NCI-H2029 treated with DMSO at 0.1 percent for 48 hours (cell line): ENCODE data around the gene N4BP3.

ENCODE experiments used
- DNase-seq: peaks from one replicate; lab custom pipeline; 2025; lab: John Stamatoyannopoulos, UW

Gene N4BP3

GRCh38 chr5:178150977-178151734, 37.8 kb downstream of the N4BP3 start:
- DNase-seq = no peak

- DNase-seq = no peak
Measured at GRCh38 chr5:178152491-178153444, 39.4 kb downstream of the N4BP3 start.

- DNase-seq = peak; percentile 94
Measured at GRCh38 chr5:178153530-178154340, 40.4 kb downstream of the N4BP3 start, which contains the start of gene NHP2. Gene NHP2, minus strand, starts transcription at chr5:178153885. Its CDS starts 68 bp downstream, at chr5:178153817.

GRCh38 chr5:178155065-178155464, 41.7 kb downstream of the N4BP3 start:
- no peak for DNase-seq

GRCh38 chr5:178160176-178160575, 46.8 kb downstream of the N4BP3 start:
- no peak for DNase-seq

- DNase-seq = no peak
Measured at GRCh38 chr5:178162481-178162880, 49.1 kb downstream of the N4BP3 start.

GRCh38 chr5:178163772-178164735, 50.7 kb downstream of the N4BP3 start:
- DNase-seq = peak; percentile 90

GRCh38 chr5:178165581-178165980, 52.2 kb downstream of the N4BP3 start:
- DNase-seq = no peak

GRCh38 chr5:178170455-178170854, 57.1 kb downstream of the N4BP3 start:
- no peak for DNase-seq

- no peak for DNase-seq
Measured at GRCh38 chr5:178174456-178174855, 61.1 kb downstream of the N4BP3 start.
